ENCODE data around the gene NELFA.

DNA sequence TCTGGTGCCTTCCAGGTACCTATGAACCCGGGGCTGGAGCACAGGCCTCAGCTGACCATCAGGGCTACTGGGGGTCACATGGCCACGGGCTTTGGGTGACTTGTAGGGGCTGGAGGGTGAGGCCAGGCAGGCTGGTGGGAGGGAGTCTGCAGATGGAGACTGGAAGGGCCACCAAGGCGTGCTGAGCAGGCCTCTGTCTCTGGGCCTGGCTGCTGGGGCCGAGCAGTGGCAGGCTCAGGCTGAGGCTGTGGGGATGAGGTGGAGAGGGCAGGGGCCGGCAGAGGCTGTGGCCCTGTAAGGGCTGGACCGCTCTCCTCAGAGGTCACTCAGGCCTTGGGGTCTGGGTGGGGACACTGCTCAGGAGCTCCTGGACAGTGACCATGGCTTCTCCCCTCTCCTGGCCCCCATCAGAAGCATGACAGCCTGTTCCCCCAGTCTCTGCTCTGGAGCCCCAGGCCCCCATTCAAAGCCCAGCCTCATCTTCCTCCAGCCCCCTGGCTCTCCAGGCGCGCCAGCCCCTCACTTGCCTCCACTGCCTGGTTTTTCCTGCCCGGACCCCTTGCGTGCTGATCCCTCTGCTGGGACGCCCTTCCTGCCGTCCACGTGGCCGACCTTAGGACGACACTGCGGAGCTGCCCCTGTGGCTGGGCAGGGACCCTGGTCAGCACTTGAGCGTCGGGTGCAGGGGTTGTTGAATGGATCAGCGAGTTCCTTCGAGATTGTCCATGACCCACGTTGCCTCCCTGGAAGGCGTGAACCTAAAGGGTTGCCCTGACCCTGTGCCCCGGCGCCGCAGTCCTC is 39.2 kb upstream of the NELFA start:
- TF ChIP-seq POLR2A (IDR thresholded peaks at IDR 0.05), result no peak
- TF ChIP-seq, protein P1, sequence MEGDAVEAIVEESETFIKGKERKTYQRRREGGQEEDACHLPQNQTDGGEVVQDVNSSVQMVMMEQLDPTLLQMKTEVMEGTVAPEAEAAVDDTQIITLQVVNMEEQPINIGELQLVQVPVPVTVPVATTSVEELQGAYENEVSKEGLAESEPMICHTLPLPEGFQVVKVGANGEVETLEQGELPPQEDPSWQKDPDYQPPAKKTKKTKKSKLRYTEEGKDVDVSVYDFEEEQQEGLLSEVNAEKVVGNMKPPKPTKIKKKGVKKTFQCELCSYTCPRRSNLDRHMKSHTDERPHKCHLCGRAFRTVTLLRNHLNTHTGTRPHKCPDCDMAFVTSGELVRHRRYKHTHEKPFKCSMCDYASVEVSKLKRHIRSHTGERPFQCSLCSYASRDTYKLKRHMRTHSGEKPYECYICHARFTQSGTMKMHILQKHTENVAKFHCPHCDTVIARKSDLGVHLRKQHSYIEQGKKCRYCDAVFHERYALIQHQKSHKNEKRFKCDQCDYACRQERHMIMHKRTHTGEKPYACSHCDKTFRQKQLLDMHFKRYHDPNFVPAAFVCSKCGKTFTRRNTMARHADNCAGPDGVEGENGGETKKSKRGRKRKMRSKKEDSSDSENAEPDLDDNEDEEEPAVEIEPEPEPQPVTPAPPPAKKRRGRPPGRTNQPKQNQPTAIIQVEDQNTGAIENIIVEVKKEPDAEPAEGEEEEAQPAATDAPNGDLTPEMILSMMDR (IDR thresholded peaks at IDR 0.05), result no peak
